ENCODE results near the gene PCGF3.

Gene PCGF3

GRCh38 chr4:819401-820229, 114.0 kb downstream of the PCGF3 start:
- no peaks in the 10 kb centered on the region for H3K36me3 Mint-ChIP-seq
- H3K4me3 Mint-ChIP-seq: no peak overlapping the region
- peaks cover 16% of the 10 kb centered on the region for H3K27me3 Mint-ChIP-seq
- H3K4me1 Mint-ChIP-seq (ENCODE audit: low read depth): peaks cover 2% of the 10 kb centered on the region
- no peaks in the 10 kb centered on the region for H3K9me3 Mint-ChIP-seq (ENCODE audit: low read depth)
- H3K27ac Mint-ChIP-seq: no peak overlapping the region

All from activated naive CD8-positive, alpha-beta T cell (primary cell).